Ishikawa (cell line): Measurements from ENCODE around the gene IKZF3.

Experiments used
- CEBPB ChIP-seq: IDR thresholded peaks from 2 replicates; pipeline ENCODE4 v1.6.1; 2012
- CREB1 ChIP-seq: IDR thresholded peaks from 2 replicates; pipeline ENCODE4 v1.6.1; 2012; ENCODE audit warnings: low read depth
- EGR1 ChIP-seq: IDR thresholded peaks from 2 replicates; pipeline ENCODE4 v1.6.1; 2012
- EP300 ChIP-seq: IDR thresholded peaks from 2 replicates; pipeline ENCODE4 v1.6.1; 2012; ENCODE audit warnings: borderline replicate concordance
- FOXM1 ChIP-seq: IDR thresholded peaks from 2 replicates; pipeline ENCODE4 v1.6.1; 2012; ENCODE audit warnings: low read depth, borderline replicate concordance
- NFIC ChIP-seq: IDR thresholded peaks from 2 replicates; pipeline ENCODE4 v1.6.1; 2012
- RAD21 ChIP-seq: IDR thresholded peaks from 2 replicates; pipeline ENCODE4 v1.6.1; 2012; ENCODE audit warnings: low read depth
- TAF1 ChIP-seq: IDR thresholded peaks from 2 replicates; pipeline ENCODE4 v1.6.1; 2012; ENCODE audit warnings: low read depth, mild to moderate bottlenecking
- TCF12 ChIP-seq: IDR thresholded peaks from 2 replicates; pipeline ENCODE4 v1.6.1; 2012; ENCODE audit warnings: low read depth
- TEAD4 ChIP-seq: IDR thresholded peaks from 2 replicates; pipeline ENCODE4 v1.6.1; 2012
- YY1 ChIP-seq: IDR thresholded peaks from 2 replicates; pipeline ENCODE4 v1.6.1; 2012; ENCODE audit warnings: low read depth
- ZBTB7A ChIP-seq: IDR thresholded peaks from 2 replicates; pipeline ENCODE4 v1.6.1; 2012; ENCODE audit warnings: low read depth
- TF ChIP-seq, protein P1 (sequence below): IDR thresholded peaks from 2 replicates; pipeline ENCODE4 v1.6.1; 2012
- TF ChIP-seq, protein P2 (sequence below): IDR thresholded peaks from 2 replicates; pipeline ENCODE4 v1.6.1; 2012
- TF ChIP-seq, protein P3 (sequence below): IDR thresholded peaks from 2 replicates; pipeline ENCODE4 v1.6.1; 2012; ENCODE audit warnings: low read depth, mild to moderate bottlenecking

Gene IKZF3

DNA sequence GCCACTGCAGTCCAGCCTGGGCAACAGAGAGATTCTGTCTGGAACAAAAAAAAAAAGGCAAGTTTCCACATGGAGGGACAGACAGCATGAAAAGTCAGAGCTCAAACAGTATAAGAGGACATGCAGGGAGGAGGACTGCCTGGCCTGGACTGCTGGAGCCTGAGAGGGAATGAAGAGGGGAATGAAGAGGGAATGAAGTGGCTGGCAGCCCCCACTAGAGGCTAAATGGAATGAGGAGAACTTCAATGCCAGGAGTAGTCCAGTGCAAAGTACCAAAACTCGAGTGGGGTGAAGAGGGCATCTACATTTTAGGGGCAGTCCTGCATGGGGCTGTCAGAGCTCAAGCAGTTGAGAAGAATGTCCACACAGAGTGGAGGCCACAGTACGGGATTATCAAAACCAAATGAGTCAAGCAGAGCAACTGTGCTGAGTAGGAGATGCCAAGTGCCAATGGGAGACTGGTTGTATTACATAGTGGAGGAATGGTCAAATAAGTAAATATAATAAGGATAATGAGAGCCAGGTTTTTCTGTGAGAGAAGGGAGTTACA, 22.9 kb downstream of the IKZF3 start:
- TF ChIP-seq FOXM1, result no peak
- TF ChIP-seq RAD21, result no peak
- TF ChIP-seq, protein P1, sequence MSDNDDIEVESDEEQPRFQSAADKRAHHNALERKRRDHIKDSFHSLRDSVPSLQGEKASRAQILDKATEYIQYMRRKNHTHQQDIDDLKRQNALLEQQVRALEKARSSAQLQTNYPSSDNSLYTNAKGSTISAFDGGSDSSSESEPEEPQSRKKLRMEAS, result no peak
- no peak for TF ChIP-seq TAF1
- TF ChIP-seq TCF12, result no peak
- TF ChIP-seq, protein P2, sequence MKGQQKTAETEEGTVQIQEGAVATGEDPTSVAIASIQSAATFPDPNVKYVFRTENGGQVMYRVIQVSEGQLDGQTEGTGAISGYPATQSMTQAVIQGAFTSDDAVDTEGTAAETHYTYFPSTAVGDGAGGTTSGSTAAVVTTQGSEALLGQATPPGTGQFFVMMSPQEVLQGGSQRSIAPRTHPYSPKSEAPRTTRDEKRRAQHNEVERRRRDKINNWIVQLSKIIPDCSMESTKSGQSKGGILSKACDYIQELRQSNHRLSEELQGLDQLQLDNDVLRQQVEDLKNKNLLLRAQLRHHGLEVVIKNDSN, result no peak
- no peak for TF ChIP-seq EGR1
- TF ChIP-seq, protein P3, sequence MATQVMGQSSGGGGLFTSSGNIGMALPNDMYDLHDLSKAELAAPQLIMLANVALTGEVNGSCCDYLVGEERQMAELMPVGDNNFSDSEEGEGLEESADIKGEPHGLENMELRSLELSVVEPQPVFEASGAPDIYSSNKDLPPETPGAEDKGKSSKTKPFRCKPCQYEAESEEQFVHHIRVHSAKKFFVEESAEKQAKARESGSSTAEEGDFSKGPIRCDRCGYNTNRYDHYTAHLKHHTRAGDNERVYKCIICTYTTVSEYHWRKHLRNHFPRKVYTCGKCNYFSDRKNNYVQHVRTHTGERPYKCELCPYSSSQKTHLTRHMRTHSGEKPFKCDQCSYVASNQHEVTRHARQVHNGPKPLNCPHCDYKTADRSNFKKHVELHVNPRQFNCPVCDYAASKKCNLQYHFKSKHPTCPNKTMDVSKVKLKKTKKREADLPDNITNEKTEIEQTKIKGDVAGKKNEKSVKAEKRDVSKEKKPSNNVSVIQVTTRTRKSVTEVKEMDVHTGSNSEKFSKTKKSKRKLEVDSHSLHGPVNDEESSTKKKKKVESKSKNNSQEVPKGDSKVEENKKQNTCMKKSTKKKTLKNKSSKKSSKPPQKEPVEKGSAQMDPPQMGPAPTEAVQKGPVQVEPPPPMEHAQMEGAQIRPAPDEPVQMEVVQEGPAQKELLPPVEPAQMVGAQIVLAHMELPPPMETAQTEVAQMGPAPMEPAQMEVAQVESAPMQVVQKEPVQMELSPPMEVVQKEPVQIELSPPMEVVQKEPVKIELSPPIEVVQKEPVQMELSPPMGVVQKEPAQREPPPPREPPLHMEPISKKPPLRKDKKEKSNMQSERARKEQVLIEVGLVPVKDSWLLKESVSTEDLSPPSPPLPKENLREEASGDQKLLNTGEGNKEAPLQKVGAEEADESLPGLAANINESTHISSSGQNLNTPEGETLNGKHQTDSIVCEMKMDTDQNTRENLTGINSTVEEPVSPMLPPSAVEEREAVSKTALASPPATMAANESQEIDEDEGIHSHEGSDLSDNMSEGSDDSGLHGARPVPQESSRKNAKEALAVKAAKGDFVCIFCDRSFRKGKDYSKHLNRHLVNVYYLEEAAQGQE, result no peak
- no peak for TF ChIP-seq EP300
- no peak for TF ChIP-seq TEAD4
- TF ChIP-seq CEBPB, result no peak
- no peak for TF ChIP-seq ZBTB7A
- no peak for TF ChIP-seq NFIC
- TF ChIP-seq CREB1, result no peak
- no peak for TF ChIP-seq YY1

DNA sequence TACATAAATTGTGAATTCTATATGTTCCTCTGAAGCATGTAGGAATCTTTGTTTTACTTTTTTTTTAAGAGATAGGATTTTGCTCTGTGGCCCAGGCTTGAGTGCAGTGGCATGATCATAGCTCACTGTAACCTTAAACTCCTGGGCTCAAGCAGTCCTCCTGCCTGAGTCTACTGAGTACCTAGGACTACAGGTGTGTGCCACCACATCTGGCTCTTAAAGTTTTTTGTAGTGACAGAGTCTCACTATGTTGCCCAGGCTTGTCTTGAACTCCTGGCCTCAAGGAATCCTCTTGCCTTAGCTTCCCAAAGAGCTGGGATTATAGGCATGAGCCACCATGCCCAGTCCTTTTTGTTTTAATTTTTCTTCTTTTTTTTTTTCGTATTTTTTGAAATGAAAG, 25.3 kb downstream of the IKZF3 start:
- TF ChIP-seq YY1 (no peak), NFIC (no peak), ZBTB7A (no peak), TAF1 (no peak)
- TF ChIP-seq, protein P2, result no peak

DNA sequence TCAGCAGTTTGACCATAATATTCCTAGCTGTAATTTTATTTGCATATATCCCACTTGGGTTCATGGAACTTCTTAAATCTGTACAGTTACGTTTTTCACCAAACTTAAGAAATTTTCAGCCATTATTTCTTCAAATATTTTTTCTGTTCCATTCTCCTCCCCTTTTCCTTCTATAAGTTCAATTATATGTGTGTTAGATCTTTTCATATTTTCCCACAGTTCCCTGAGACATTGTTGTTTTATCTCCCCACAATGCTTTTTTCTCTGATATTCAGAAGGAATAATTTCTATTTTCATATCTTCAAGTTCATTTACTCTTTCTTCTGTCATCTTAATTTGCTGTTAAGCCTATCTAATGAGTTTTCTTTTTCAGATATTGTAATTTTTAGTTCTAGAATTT, 26.1 kb downstream of the IKZF3 start:
- no peak for TF ChIP-seq CREB1

DNA sequence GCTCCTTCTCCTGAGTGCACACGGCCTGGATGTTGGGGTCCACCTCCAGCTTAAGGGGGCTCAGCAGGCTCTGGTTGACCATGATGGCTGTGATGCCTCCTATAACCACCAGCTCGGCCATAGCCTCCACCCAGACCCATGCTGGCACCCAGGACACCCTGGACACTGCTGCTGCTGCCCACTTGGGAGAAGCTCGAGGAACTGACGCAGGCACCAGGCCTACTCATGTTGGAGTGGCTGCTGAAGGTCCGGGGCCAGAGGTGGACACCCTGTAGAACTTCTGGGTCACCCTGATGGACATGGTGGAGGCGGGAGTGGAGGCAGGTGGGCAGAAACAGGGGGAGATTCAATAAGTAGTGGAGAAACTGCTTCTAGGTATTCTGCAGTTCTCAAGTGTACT, 28.0 kb downstream of the IKZF3 start:
- no peak for TF ChIP-seq EP300
- TF ChIP-seq, protein P1, result no peak
- no peak for TF ChIP-seq FOXM1
- no peak for TF ChIP-seq NFIC
- no peak for TF ChIP-seq RAD21
- no peak for TF ChIP-seq ZBTB7A
- no peak for TF ChIP-seq CEBPB
- TF ChIP-seq, protein P2, result no peak
- no peak for TF ChIP-seq TEAD4
- TF ChIP-seq TAF1, result no peak

DNA sequence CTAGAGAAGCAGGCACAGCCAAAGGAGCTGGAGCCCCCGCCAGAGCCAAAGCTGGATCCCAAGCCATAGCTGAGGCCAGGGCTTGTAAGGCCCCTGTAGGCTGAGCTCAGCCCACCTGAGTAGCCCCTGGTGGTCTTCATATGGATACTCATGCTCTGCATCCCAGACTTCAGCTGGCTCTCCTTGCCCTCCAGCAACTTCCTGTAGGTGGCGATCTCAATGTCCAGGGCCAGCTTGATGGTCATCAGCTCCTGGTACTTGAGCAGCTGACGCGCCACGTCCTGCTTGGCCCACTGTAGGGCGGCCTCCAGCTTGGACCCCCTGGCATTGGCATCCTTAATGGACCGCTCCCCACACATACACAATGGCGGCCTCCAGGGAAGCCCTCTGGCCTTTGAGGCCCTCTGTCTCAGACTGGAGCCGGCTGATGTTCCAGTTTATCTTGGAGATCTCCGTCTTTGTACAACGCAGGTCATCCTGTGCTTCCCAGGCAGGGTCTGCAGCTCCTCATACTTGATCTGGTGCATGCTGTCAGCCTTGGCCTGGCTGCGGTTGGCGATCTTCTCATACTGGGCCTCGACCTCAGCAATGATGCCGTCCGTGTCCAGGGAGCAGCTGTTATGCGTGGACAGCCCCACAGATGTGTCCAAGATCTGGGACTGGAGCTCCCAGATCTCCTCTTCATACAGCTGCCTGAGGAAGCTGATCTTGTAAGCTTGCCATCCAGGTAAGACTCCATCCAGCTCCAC, 28.9 kb downstream of the IKZF3 start:
- no peak for TF ChIP-seq YY1
- no peak for TF ChIP-seq TCF12
- no peak for TF ChIP-seq CEBPB
- TF ChIP-seq, protein P3, result no peak
- TF ChIP-seq, protein P1, result no peak
- no peak for TF ChIP-seq TEAD4
- no peak for TF ChIP-seq EP300
- no peak for TF ChIP-seq EGR1
- TF ChIP-seq RAD21, result no peak
- TF ChIP-seq, protein P2, result no peak
- no peak for TF ChIP-seq NFIC
- TF ChIP-seq CREB1, result no peak
- TF ChIP-seq TAF1, result no peak
- TF ChIP-seq ZBTB7A, result no peak
